ENCODE measurements around the gene SPO11. TPM values are rescaled to one million over a fixed set of nuclear protein-coding genes. Genes with fewer than 3 reads are reported as not detected.

The SPO11 gene
- total RNA-seq, 1 experiment from 2014 or later: not detected

GRCh38 chr20:57381596-57382503, 52.2 kb downstream of the SPO11 start:
- CTCF ChIA-PET: interaction anchor here (1.0 to 2.2 kb wide), 5 partner anchors 8 to 117 kb away, joined by 3 to 5 read pairs (median 4); partner anchors contain the start of gene RBM38
- no peak overlapping the region for H3K4me3 ChIP-seq (replicated peaks in 1 of 2; ENCODE audit: low read depth in 1 of 2, low read length in 2 of 2)
- no peaks in the 10 kb centered on the region for H3K9me2 ChIP-seq (ENCODE audit: insufficient read depth)
- ATAC-seq (peak; percentile 85), DNase-seq (ENCODE audit: low read depth, low spot score) (peak; percentile 39)
- no TSS peak for BruUV-seq (replicated peaks)
- peaks cover 7% of the 10 kb centered on the region; the same call in 1 of the 2 replicates for H4K20me1 ChIP-seq (ENCODE audit: insufficient read depth)
- no peak overlapping the region for H3K4me2 ChIP-seq (ENCODE audit: low read length)
- no peak overlapping the region for H3K27ac ChIP-seq (ENCODE audit: low read depth, low read length)
- no peaks in the 10 kb centered on the region for H3K9me3 ChIP-seq (ENCODE audit: control insufficient read depth in 1 of 2, insufficient read depth in 1 of 2, low read depth in 1 of 2, low read length in 2 of 2)
- H2AFZ ChIP-seq (ENCODE audit: low read depth, low read length, poor library complexity, severe bottlenecking): no peak overlapping the region
- intact Hi-C loops (cut with micrococcal nuclease): loop anchor here (1.0 to 10.0 kb wide), 2 partner anchors 113 to 213 kb away; no protein-coding TSS in a partner anchor
- RAD21 ChIA-PET (ENCODE audit: low non-redundant PET in 1 of 2, low total read pairs in 2 of 2, uncharacterized antibody in 2 of 2, unreplicated experiment in 2 of 2): no interaction called here
- POLR2A ChIA-PET: no interaction called here
- H3K4me1 ChIP-seq (ENCODE audit: control insufficient read depth in 1 of 2, insufficient read depth in 2 of 2, low read length in 2 of 2): no peaks in the 10 kb centered on the region
- H3K79me2 ChIP-seq (ENCODE audit: insufficient read depth, low read length): no peaks in the 10 kb centered on the region
- H3K9ac ChIP-seq (ENCODE audit: low read length): no peak overlapping the region
- H3K27me3 ChIP-seq (ENCODE audit: insufficient read depth, low read length): no peaks in the 10 kb centered on the region
- peaks cover 12 to 17% of the 10 kb centered on the region in 2 experiments; a peak in 3 of 4 replicates for H3K36me3 ChIP-seq (ENCODE audit: control insufficient read depth in 1 of 2, insufficient read depth in 2 of 2, low read length in 2 of 2)
- TF ChIP-seq, protein P1, sequence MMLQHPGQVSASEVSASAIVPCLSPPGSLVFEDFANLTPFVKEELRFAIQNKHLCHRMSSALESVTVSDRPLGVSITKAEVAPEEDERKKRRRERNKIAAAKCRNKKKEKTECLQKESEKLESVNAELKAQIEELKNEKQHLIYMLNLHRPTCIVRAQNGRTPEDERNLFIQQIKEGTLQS (IDR thresholded peaks at IDR 0.05): no peak
- TF ChIP-seq ZFX (IDR thresholded peaks at IDR 0.05): no peak
- no peak for TF ChIP-seq CEBPB (IDR thresholded peaks at IDR 0.05; ENCODE audit: low read depth)
- no peak for TF ChIP-seq ZNF274 (IDR thresholded peaks at IDR 0.05; ENCODE audit: low read depth, low read length)
- TF ChIP-seq, protein P2, sequence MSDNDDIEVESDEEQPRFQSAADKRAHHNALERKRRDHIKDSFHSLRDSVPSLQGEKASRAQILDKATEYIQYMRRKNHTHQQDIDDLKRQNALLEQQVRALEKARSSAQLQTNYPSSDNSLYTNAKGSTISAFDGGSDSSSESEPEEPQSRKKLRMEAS (IDR thresholded peaks at IDR 0.05): peak; percentile 53; the same call in 1 of the 2 replicates
- no peak for TF ChIP-seq ELF1 (IDR thresholded peaks at IDR 0.05; ENCODE audit: borderline replicate concordance, low read depth)
- TF ChIP-seq YY1 (IDR thresholded peaks at IDR 0.05; ENCODE audit: extremely low read depth, insufficient replicate concordance, low read depth, low read length): no peak
- 0 out of 2 replicates have a peak, but pooled peaks have one; percentile 35 for TF ChIP-seq CBX3 (IDR thresholded peaks at IDR 0.05; ENCODE audit: low read depth)
- peak; percentile 86 to 95 (median 94) for TF ChIP-seq CTCF (IDR thresholded peaks at IDR 0.05 in 2 of 3, conservative IDR thresholded peaks at IDR 0.05 in 1 of 3; ENCODE audit: borderline replicate concordance in 1 of 3, insufficient read depth in 1 of 3, low read depth in 2 of 3, low read length in 2 of 3)
- no peak for TF ChIP-seq TCF7L2 (IDR thresholded peaks at IDR 0.05; ENCODE audit: borderline replicate concordance, extremely low read depth, insufficient read depth, insufficient read length)
- TF ChIP-seq RAD21 (IDR thresholded peaks at IDR 0.05; ENCODE audit: low read depth): peak; percentile 84
- TF ChIP-seq SRF (IDR thresholded peaks at IDR 0.05; ENCODE audit: low read depth): no peak
- no peak for TF ChIP-seq POLR2AphosphoS5 (IDR thresholded peaks at IDR 0.05; ENCODE audit: low read depth, low read length)
- TF ChIP-seq EZH2phosphoT487 (IDR thresholded peaks at IDR 0.05; ENCODE audit: borderline replicate concordance): no peak
- TF ChIP-seq JUND (IDR thresholded peaks at IDR 0.05): no peak
- no peak for TF ChIP-seq EGR1 (IDR thresholded peaks at IDR 0.05; ENCODE audit: low read depth)
- no peak for TF ChIP-seq POLR2A (IDR thresholded peaks at IDR 0.05; ENCODE audit: borderline replicate concordance, extremely low read depth, insufficient read depth, insufficient read length)
- no peak for TF ChIP-seq ZBTB33 (IDR thresholded peaks at IDR 0.05; ENCODE audit: extremely low read depth, insufficient replicate concordance, low read length)
- TF ChIP-seq EZH2 (IDR thresholded peaks at IDR 0.05): no peak
